PC-9 (cell line): ENCODE measurements around the gene PCNX1. TPM values are rescaled to one million over a fixed set of nuclear protein-coding genes. Genes with fewer than 3 reads are reported as not detected.

Experiments
- BruUV-seq: library from RNA; stranded (reverse); fragments of 400-500 nt; replicated peaks from 2 replicates; lab custom pipeline; 2021; lab: Mats Ljungman, UMichigan
- CTCF ChIA-PET: fragments of 300-600 bp; sonication (Branson Sonifier 250); formaldehyde crosslinking; loops from one replicate; lab custom pipeline; 2022; ENCODE audit warnings: antibody characterized with exemption; lab: Charles Lee
- POLR2A ChIA-PET: fragments of 300-600 bp; sonication (Branson Sonifier 250); formaldehyde crosslinking; loops from one replicate; lab custom pipeline; 2022; ENCODE audit warnings: antibody characterized with exemption; ENCODE audit not compliant: unreplicated experiment; lab: Charles Lee
- DNase-seq, 2 experiments: peaks; one replicate each; pipeline versions ENCODE4 v3.0.0 to v3.0.0-alpha.2; 2015 to 2022; ENCODE audit warnings: mixed read lengths in 1 of 2
- H2AFZ ChIP-seq: fragments of 200-600 bp; sonication (generic); 2 replicates; pipeline ENCODE4 v1.8.1; 2017; ENCODE audit warnings: antibody characterized with exemption
- H3F3A ChIP-seq: fragments of 200-600 bp; sonication (generic); 2 replicates; pipeline ENCODE4 v1.8.1; 2017; ENCODE audit warnings: antibody characterized with exemption, mild to moderate bottlenecking, low read depth; ENCODE audit not compliant: insufficient read depth
- H3K27ac ChIP-seq: fragments of 200-600 bp; sonication (generic); 2 replicates; pipeline ENCODE4 v1.6.1; 2016; ENCODE audit warnings: mixed run types
- H3K27me3 ChIP-seq: fragments of 200-600 bp; sonication (generic); 2 replicates; pipeline ENCODE4 v1.6.1; 2016; ENCODE audit warnings: low read depth, mixed run types; ENCODE audit not compliant: insufficient read depth
- H3K36me3 ChIP-seq: fragments of 200-600 bp; sonication (generic); 2 replicates; pipeline ENCODE4 v1.6.1; 2016; ENCODE audit warnings: low read depth, mixed run types
- H3K4me1 ChIP-seq: fragments of 200-600 bp; sonication (generic); replicated peaks from 2 replicates; pipeline ENCODE4 v1.6.1; 2016; ENCODE audit warnings: mixed run types; ENCODE audit not compliant: insufficient read depth
- H3K4me2 ChIP-seq: fragments of 200-600 bp; sonication (generic); 2 replicates; pipeline ENCODE4 v1.6.1; 2017; ENCODE audit warnings: mixed run types
- H3K4me3 ChIP-seq: fragments of 200-600 bp; sonication (generic); 2 replicates; pipeline ENCODE4 v1.6.1; 2016; ENCODE audit warnings: mixed run types
- H3K79me2 ChIP-seq: fragments of 200-600 bp; sonication (generic); 2 replicates; pipeline ENCODE4 v1.6.1; 2017; ENCODE audit warnings: low read depth, mixed run types
- H3K9me2 ChIP-seq: fragments of 200-600 bp; sonication (generic); 2 replicates; pipeline ENCODE4 v1.8.1; 2017; ENCODE audit warnings: mild to moderate bottlenecking; ENCODE audit not compliant: insufficient read depth
- H3K9me3 ChIP-seq: fragments of 200-600 bp; sonication (generic); 2 replicates; pipeline ENCODE4 v1.8.1; 2016; ENCODE audit warnings: low read depth; ENCODE audit not compliant: insufficient read depth
- H4K20me1 ChIP-seq: fragments of 200-600 bp; sonication (generic); 2 replicates; pipeline ENCODE4 v1.8.1; 2017; ENCODE audit not compliant: insufficient read depth
- CTCF ChIP-seq: fragments of 200-600 bp; sonication (generic); conservative IDR thresholded peaks from 2 replicates; pipeline ENCODE4 v1.6.1; 2017; ENCODE audit warnings: mixed run types, antibody characterized with exemption, mild to moderate bottlenecking, moderate library complexity
- EZH2 ChIP-seq: fragments of 200-600 bp; sonication (generic); IDR thresholded peaks from 2 replicates; pipeline ENCODE4 v1.8.0; 2017; ENCODE audit warnings: antibody characterized with exemption, low read depth
- intact Hi-C: fragments of 100-400 bp; cut with micrococcal nuclease; formaldehyde crosslinking; loops from one replicate; pipeline ENCODE4 v1.10.0; 2022; ENCODE audit not compliant: unreplicated experiment
- total RNA-seq: library from RNA; stranded (reverse); gene quantifications from 2 replicates; pipeline ENCODE4 v1.2.3, GENCODE V29; 2021

The PCNX1 gene
- total RNA-seq, 1 experiment from 2014 or later: 37.6 TPM

DNA sequence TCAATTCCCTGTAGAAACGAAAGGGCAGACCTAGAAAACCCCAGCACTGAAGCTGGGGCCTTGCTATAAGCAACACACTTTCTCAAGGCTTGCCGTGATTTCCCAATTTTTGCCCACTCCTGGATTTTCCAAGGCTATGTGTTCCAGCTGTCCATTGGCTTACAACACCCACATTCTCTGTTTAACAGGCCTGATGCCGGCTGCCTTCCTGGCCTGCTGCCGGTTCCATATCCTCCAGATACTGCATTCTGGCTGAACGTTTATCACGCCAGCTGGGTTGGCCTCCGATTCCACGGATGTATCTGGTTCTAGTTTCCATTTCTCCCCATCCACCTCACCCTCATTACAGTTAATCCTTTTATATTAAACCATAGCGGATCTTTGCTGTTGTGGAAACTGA is 2.0 kb upstream of the PCNX1 start:
- H3F3A ChIP-seq: peaks cover 6% of the 10 kb centered on the region; the same call in 1 of the 2 replicates
- POLR2A ChIA-PET: no interaction called here
- no peak overlapping the region for H3K4me2 ChIP-seq
- no peaks in the 10 kb centered on the region for H3K9me3 ChIP-seq
- no peak for TF ChIP-seq CTCF
- no peak for TF ChIP-seq EZH2
- no peak overlapping the region for H3K27ac ChIP-seq
- CTCF ChIA-PET: no interaction called here
- H3K4me1 ChIP-seq: peaks cover 15% of the 10 kb centered on the region
- no peak overlapping the region for H2AFZ ChIP-seq
- H3K27me3 ChIP-seq: no peaks in the 10 kb centered on the region
- no peaks in the 10 kb centered on the region for H3K36me3 ChIP-seq
- H3K4me3 ChIP-seq: no peak overlapping the region
- H4K20me1 ChIP-seq: peaks cover 14% of the 10 kb centered on the region
- no peak for DNase-seq
- H3K9me2 ChIP-seq: no peaks in the 10 kb centered on the region
- intact Hi-C loops: loop anchor here (5.0 kb wide), 1 partner anchor 303 kb away; the partner anchor contains the start of gene MED6
- H3K79me2 ChIP-seq: peaks cover 22% of the 10 kb centered on the region
- BruUV-seq: no TSS peak

DNA sequence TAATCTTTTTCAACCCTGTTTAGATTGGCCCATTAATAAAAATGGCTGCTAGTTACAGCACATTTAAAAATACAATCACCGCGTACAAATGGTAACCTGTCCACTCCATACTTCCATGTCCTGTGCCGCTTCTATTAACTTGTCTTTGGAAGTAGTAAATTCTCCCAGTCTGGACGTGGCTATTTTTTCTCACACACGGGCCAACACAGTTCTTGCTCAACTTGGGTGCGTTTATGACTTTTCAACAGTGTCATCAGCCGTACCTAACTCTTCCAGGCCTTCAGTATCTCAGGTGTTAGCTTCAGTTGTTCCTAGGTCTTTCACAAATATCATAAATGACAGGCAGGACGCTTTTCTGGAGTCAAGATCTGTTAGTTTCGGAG is 475 bp upstream of the PCNX1 start:
- H3K9me2 ChIP-seq: no peaks in the 10 kb centered on the region
- ChIA-PET CTCF (interaction anchor here (0.6 to 0.8 kb wide), 3 partner anchors 21 to 81 kb away, joined by 3 to 14 read pairs (median 3); no protein-coding TSS in a partner anchor), POLR2A (interaction anchor here (1.0 kb wide), 1 partner anchor 151 kb away, joined by 3 read pairs; no protein-coding TSS in a partner anchor)
- H3K4me3 ChIP-seq: peak overlapping the region; percentile 68
- no peaks in the 10 kb centered on the region for H3K36me3 ChIP-seq
- H4K20me1 ChIP-seq: peaks cover 19% of the 10 kb centered on the region
- TF ChIP-seq EZH2 (no peak), CTCF (no peak)
- peaks cover 6% of the 10 kb centered on the region; the same call in 1 of the 2 replicates for H3F3A ChIP-seq
- H3K9me3 ChIP-seq: no peaks in the 10 kb centered on the region
- no peak for DNase-seq
- H3K79me2 ChIP-seq: peaks cover 37% of the 10 kb centered on the region
- peak overlapping the region; percentile 96 for H2AFZ ChIP-seq
- H3K27ac ChIP-seq: peak overlapping the region; percentile 68
- H3K4me2 ChIP-seq: peak overlapping the region; percentile 89
- peaks cover 15% of the 10 kb centered on the region for H3K4me1 ChIP-seq
- intact Hi-C loops: loop anchor here (1.0 to 5.0 kb wide), 3 partner anchors 66 to 304 kb away; partner anchors contain the start of gene MED6
- no peaks in the 10 kb centered on the region for H3K27me3 ChIP-seq
- BruUV-seq: TSS peak; percentile 79

DNA sequence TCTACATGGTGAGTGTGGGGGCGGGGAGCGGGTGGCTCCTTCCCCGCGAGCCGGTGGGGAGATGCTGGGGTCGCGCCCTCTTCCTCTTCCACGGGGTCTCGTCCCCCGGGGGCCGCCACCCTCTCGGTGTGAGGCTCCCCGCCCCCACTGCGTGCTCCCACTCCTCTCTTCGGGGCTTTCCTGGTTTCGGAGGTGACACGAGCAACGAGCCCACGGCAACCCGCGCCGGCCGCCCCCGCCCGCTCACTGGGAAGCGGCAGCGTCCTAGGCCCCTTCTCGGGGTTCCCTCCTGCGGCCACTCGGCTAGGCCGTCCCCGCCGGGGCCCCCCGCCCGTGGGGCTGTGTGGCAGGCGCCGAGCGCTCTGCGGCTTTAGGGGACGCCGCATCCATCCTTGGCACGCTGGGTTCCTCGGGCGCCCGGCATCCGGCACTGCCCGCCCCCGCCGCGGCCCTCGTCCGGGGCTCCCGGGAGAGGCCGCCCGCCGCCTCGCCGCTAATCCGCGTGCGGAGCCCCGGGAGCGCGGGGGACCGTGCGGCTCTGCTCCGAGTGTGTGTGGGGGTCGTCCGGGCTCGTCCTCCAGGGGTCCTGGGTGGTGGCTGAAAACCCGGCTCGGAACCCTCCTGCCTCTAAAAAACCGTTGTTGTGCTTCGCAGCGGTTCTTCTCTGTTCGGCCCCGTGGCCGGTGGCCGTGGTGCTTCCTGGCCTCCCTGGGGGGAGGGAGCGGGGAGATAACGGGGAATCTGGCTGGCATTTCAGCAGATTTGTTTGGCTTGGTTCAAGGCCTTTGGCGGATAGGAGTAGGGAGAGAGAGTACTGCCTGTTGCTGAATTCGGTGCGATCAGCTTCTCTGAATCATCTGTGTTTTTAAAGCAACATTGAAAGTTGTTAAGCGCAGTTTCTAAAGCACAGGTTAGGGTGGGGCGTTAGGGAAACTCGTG is 1.0 kb downstream of the PCNX1 start:
- CTCF ChIA-PET: interaction anchor here (0.7 kb wide), 1 partner anchor 153 kb away, joined by 3 read pairs; no protein-coding TSS in a partner anchor
- Histone ChIP-seq H2AFZ (peak overlapping the region; percentile 91), H3K27ac (peak overlapping the region; percentile 68; the same call in 1 of the 2 replicates), H3K36me3 (no peaks in the 10 kb centered on the region), H3K27me3 (no peaks in the 10 kb centered on the region), H3K4me1 (peaks cover 15% of the 10 kb centered on the region), H4K20me1 (peaks cover 19% of the 10 kb centered on the region), H3K9me3 (no peaks in the 10 kb centered on the region), H3K79me2 (peaks cover 52% of the 10 kb centered on the region), H3F3A (peaks cover 6% of the 10 kb centered on the region; the same call in 1 of the 2 replicates), H3K4me3 (peak overlapping the region; percentile 68), H3K4me2 (peak overlapping the region; percentile 79), H3K9me2 (no peaks in the 10 kb centered on the region)
- DNase-seq: peak in 1 of 2 experiments; percentile 38
- POLR2A ChIA-PET: no interaction called here
- no peak for TF ChIP-seq CTCF
- TF ChIP-seq EZH2: no peak
- intact Hi-C loops: loop anchor here (1.0 to 5.0 kb wide), 3 partner anchors 64 to 306 kb away; partner anchors contain the start of gene MED6
- BruUV-seq: no TSS peak
